Gastrocnemius medialis (tissue), 4 donors: ENCODE results near the gene SCD5.

Experiments
- POLR2A ChIP-seq, 2 donors: fragments of 450-650 bp; IDR thresholded peaks; one replicate each; pipeline ENCODE4 v1.6.1; 2017; ENCODE audit warnings: antibody characterized with exemption in 2 of 2, mild to moderate bottlenecking in 2 of 2, moderate library complexity in 2 of 2
- TF ChIP-seq, protein P1 (sequence below), 5 experiments: fragments of 450-650 bp in 3 of 5; fragments of 200-600 bp in 2 of 5; sonication (generic) in 2 of 5; IDR thresholded peaks in 4 of 5; conservative IDR thresholded peaks in 1 of 5; 1 replicate in 4 of 5; 2 replicates in 1 of 5; pipeline ENCODE4 v1.5.1; 2016 to 2019; ENCODE audit warnings: antibody characterized with exemption in 5 of 5, mild to moderate bottlenecking in 3 of 5, moderate library complexity in 3 of 5

GRCh38 chr4:82814034-82814433, 15.4 kb upstream of the SCD5 start:
- TF ChIP-seq, protein P1, sequence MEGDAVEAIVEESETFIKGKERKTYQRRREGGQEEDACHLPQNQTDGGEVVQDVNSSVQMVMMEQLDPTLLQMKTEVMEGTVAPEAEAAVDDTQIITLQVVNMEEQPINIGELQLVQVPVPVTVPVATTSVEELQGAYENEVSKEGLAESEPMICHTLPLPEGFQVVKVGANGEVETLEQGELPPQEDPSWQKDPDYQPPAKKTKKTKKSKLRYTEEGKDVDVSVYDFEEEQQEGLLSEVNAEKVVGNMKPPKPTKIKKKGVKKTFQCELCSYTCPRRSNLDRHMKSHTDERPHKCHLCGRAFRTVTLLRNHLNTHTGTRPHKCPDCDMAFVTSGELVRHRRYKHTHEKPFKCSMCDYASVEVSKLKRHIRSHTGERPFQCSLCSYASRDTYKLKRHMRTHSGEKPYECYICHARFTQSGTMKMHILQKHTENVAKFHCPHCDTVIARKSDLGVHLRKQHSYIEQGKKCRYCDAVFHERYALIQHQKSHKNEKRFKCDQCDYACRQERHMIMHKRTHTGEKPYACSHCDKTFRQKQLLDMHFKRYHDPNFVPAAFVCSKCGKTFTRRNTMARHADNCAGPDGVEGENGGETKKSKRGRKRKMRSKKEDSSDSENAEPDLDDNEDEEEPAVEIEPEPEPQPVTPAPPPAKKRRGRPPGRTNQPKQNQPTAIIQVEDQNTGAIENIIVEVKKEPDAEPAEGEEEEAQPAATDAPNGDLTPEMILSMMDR (IDR thresholded peaks at IDR 0.05 in 4 of 5, conservative IDR thresholded peaks at IDR 0.05 in 1 of 5), result no peak
- TF ChIP-seq POLR2A (IDR thresholded peaks at IDR 0.05), result no peak
